Stimulated activated CD4-positive, alpha-beta T cell treated with anti-CD3 and anti-CD28 coated beads, Interleukin-2, amount 100 ng/mL, for 24 hours (primary cell): Measurements from ENCODE around the gene RWDD3.

Experiments
- DNase-seq, 2 donors: peaks; one replicate each; pipeline ENCODE4 v3.0.0-alpha.2; 2020

RWDD3 gene

DNA sequence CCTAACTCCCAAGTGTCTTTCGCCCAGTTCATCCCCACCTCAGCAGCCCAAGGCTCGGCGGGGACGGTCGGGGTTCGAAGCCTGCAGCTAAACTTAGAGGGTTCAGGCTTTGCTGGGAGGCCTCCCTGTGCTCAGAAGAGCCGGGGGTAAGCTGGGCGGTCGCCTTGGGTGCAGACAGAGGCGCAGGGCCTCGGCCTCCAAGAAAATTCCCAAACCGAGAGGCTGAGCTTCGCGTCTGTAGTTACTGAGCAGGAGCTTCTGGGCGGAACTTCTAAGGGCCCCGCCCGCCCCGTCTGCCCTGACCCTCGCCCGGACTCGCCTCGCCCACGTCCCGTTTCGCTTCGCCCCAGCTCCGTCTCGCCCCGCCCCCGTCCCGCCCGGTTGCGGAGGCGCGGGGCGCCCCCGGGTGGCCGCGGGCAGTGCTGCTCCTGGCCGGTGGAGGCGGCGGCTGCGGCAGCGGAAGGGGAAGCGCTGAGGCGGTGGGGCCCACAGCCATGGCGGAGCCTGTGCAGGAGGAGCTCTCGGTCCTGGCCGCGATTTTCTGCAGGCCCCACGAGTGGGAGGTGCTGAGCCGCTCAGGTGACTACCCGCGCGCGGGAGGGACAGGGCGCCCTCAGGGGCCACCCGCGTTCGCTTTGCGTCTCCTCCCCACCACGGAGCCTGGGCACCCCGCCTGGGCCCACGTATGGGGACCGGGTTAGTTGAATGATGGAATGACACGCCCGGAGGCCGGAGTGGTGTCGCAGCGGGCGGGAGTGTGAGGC, at the start of gene RWDD3:
Gene RWDD3 (plus strand): TSS at position 474 of the 764 bp plus-strand sequence. CDS start 21 bp downstream, at position 495.
- DNase-seq: peak; percentile 94

DNA sequence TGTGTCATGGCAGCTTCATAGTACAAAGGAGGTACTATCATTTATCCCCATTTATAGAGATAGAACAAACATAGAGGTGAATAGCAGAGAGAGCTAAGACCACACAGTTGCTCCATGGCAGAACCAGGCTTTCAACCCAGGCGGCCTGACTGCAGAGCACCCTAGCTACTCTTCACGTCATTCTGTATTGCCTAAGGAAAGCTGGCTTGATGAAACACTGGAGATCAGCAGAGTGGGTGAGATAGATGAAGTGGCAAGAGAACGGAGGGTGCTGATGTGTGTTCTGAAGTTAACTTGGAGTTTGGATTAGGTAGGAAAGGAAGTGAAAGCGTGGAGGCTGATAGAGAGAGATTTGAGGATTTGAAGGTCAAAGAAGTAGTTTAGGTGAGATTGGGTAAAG, 47.9 kb upstream of the RWDD3 start:
- DNase-seq: no peak

DNA sequence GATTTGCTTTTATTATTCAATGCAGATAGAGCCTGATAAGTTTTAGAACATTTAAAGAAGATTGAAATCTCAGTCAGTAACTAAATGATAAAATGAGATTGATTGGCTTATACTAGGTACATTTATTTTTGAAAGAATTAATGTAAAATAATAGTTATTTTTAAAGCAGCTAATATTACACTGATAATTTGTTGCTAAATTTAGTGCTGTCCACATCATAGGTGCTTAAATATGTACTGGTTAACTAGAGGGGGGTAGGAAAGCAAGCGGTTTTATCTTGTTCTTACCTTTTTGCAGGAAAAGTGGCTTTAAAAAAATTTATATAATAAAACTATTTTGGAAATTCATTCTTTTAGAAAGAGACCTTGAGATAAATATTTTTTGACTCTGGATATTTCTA, 40.4 kb upstream of the RWDD3 start:
- DNase-seq: no peak

DNA sequence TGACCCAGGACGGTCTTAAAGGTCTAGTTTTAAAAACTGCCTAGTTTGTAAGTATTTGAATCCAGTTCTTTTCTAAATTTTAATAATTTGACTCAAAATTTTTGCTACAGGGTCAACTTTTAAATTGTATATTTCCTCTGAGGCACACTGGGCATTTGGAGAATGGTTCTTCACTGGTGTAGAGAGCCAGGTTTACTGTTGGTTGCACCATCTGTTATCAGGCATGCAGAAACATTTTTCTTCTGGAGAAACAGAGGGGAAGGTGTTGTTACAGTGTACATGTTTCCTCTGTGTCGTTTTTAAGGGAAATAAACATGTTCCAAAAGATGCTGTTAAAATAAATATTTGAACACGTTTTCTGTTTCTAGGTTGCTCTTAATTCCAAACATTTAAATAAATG, 39.0 kb upstream of the RWDD3 start:
- DNase-seq: no peak

- DNase-seq: no peak
These were observed 38.0 kb upstream of the RWDD3 start for GRCh38 chr1:95196017-95196416.

- no peak for DNase-seq
These were observed 36.3 kb upstream of the RWDD3 start for GRCh38 chr1:95197616-95198252.

- DNase-seq: no peak
These were observed 32.1 kb upstream of the RWDD3 start for GRCh38 chr1:95201905-95202304.

- no peak for DNase-seq
These were observed 30.0 kb upstream of the RWDD3 start for GRCh38 chr1:95203908-95204437.

GRCh38 chr1:95206514-95206913, 27.5 kb upstream of the RWDD3 start:
- no peak for DNase-seq

GRCh38 chr1:95207223-95207935, 26.6 kb upstream of the RWDD3 start:
- no peak for DNase-seq

DNA sequence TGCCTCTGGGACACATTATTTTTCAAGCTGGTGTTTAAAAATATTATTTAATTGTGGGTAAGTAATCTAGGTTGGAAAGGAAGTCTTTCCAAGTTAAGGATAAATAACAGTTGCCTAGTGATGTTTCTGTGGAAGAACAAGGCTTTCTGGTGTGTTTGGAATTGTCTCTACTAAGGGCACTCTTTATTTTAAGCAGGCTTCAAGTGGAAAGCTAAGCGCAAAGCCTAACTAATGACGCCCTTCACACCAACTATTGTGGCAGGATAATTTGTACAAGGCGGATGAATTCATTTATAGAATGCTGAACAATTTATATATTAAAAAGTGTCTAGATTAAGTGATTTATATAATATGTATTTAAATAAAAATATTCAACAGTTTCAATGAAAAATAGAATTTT, 25.1 kb upstream of the RWDD3 start:
- DNase-seq: no peak

- no peak for DNase-seq
These were observed 24.7 kb upstream of the RWDD3 start for GRCh38 chr1:95209291-95209690.

- DNase-seq: no peak
These were observed 17.6 kb upstream of the RWDD3 start for GRCh38 chr1:95216292-95216990.

- no peak for DNase-seq
These were observed 16.6 kb upstream of the RWDD3 start for GRCh38 chr1:95217371-95217770.

DNA sequence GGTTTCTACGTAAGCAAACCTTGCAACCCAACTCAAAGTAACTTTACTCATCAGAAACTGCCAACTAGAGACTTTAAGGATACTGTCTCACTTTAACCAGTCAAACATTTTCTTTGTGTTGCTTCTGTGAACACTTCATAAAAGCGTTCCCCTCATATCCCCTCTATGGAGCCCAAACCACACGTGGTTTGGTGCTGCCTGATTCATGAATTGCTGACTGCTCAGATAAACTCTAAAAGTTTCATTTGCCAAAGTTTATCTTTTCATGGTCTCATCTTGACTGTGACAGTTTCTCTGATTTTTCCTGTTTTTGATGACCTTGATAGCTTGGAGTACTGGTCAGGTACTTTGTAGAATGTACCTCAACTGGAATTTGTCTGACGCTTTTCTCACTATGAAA, 14.6 kb upstream of the RWDD3 start:
- DNase-seq: no peak

DNA sequence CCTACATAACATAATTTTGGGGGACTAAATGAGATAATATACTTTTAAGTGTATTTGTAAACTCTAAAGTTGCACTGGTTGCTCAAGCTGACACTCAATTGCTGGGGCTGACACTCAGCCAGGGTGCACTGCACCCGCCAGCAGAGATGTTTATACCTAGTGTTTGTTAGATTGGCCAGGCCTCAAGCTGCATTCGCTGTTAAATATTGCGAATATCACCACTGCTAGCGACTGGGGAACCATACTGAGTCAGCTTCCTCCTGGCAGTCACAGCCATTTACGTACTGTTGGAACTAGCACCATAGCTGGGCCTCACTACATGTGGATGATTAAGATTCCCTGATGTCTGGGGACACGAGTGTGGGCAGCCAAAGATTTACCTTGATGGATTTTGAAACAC, 12.7 kb upstream of the RWDD3 start:
- no peak for DNase-seq

GRCh38 chr1:95222629-95223028, 11.4 kb upstream of the RWDD3 start:
- DNase-seq: no peak

DNA sequence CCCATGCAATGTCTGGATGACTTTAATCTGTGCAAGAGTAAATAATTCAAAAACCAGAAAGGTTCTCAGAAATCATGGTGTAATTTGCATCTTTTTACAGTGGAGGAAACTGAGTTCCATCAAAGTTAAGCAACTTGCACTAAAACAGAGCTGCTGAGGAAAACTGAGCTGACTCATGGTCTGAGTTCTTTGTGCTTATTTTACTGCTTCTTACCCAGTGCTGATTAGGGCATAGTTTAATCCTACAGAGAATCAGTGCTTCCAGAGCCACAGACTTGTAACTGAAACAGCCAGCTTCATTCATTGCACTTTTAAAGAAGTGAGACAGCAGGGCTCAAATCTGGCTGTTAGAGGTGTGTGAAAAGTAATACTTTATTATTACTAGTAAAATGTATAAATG, 10.9 kb upstream of the RWDD3 start:
- no peak for DNase-seq

GRCh38 chr1:95226781-95227660, 7.0 kb upstream of the RWDD3 start:
- DNase-seq: no peak

GRCh38 chr1:95229037-95229436, 5.0 kb upstream of the RWDD3 start:
- no peak for DNase-seq

GRCh38 chr1:95229706-95230105, 4.3 kb upstream of the RWDD3 start:
- no peak for DNase-seq

GRCh38 chr1:95230256-95230655, 3.8 kb upstream of the RWDD3 start:
- DNase-seq: no peak
